ENCODE data around the gene NOTCH4. TPM values are rescaled to one million over a fixed set of nuclear protein-coding genes. Genes with fewer than 3 reads are reported as not detected.

The NOTCH4 gene
- total RNA-seq, 1 donor from 2014 or later: 151 TPM

DNA sequence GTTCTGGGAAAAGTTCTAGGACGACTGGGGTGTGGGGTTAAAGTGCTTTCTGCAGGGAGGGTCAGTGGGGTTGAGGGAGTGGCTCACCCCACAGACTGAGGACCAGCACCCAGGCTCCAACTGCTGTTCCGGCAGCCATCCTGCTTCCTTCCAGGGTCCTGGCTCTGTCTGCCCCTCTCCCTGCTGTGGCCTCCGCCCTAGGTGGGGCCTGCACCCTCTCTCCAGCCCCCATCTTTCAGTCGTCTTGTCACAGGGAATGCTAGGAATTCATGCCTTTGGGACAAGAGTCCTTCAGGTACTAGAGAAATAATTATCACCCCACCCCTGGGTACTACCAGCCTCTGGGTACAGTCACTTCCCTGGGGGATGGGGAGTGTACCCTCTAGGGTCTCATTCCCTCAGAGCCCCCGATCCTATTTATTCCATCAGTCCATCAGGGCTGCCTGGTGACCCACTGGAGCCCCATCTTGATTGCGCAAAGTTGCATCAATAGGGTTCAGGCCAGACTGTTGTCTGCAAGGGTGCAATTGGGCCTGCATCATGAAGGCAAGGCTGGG is 39.7 kb downstream of the NOTCH4 start, which contains the start of gene AGER:
Gene AGER, minus strand, starts transcription at position 170 of the 557 bp plus-strand sequence. Its CDS starts 31 bp downstream, at position 139.
- peaks cover 29% of the 10 kb centered on the region for H3K36me3 Mint-ChIP-seq (ENCODE audit: low read depth, unreplicated experiment)

DNA sequence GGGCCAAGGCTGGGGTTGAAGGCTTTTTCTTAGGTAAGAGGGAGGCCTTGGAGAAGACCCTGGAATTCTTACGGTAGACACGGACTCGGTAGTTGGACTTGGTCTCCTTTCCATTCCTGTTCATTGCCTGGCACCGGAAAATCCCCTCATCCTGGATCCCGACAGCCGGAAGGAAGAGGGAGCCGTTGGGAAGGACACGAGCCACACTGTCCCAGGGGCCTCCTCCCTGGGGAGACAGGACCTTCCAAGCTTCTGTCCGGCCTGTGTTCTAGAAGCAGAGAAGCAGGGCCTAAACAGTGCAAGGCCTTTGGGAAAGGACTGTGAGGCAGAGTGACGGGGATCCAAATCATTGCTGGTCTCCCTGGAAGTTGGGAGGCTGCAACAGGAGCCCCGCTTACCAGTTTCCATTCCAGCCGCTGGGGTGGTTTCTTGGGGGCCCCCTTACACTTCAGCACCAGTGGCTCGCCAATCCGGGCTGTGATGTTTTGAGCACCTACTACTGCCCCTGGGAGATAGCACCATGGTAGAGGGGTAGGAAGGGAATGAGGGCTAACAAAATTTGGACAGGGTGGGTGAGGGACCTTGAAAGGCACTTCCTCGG is 40.3 kb downstream of the NOTCH4 start:
- H3K4me3 Mint-ChIP-seq (ENCODE audit: unreplicated experiment): no peak overlapping the region
- H3K9me3 Mint-ChIP-seq (ENCODE audit: unreplicated experiment): no peaks in the 10 kb centered on the region
- peak overlapping the region; percentile 65 for H3K27ac Mint-ChIP-seq (ENCODE audit: unreplicated experiment)
- no peak for DNase-seq (ENCODE audit: low spot score)
- peaks cover 63% of the 10 kb centered on the region for H3K4me1 Mint-ChIP-seq (ENCODE audit: unreplicated experiment)
- TF ChIP-seq, protein P1, sequence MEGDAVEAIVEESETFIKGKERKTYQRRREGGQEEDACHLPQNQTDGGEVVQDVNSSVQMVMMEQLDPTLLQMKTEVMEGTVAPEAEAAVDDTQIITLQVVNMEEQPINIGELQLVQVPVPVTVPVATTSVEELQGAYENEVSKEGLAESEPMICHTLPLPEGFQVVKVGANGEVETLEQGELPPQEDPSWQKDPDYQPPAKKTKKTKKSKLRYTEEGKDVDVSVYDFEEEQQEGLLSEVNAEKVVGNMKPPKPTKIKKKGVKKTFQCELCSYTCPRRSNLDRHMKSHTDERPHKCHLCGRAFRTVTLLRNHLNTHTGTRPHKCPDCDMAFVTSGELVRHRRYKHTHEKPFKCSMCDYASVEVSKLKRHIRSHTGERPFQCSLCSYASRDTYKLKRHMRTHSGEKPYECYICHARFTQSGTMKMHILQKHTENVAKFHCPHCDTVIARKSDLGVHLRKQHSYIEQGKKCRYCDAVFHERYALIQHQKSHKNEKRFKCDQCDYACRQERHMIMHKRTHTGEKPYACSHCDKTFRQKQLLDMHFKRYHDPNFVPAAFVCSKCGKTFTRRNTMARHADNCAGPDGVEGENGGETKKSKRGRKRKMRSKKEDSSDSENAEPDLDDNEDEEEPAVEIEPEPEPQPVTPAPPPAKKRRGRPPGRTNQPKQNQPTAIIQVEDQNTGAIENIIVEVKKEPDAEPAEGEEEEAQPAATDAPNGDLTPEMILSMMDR (IDR thresholded peaks at IDR 0.05; ENCODE audit: unreplicated experiment): no peak
- H3K36me3 Mint-ChIP-seq (ENCODE audit: low read depth, unreplicated experiment): peaks cover 28% of the 10 kb centered on the region
- H3K27me3 Mint-ChIP-seq (ENCODE audit: unreplicated experiment): peaks cover 13% of the 10 kb centered on the region

More for the DNA sequence above, 39.7 kb downstream of the NOTCH4 start, which contains the start of gene AGER:
- no peak for DNase-seq (ENCODE audit: low spot score)
- Mint-ChIP-seq H3K4me3 (ENCODE audit: unreplicated experiment) (no peak within 1 kb of the TSS), H3K4me1 (ENCODE audit: unreplicated experiment) (peaks cover 63% of the 10 kb centered on the region), H3K27ac (ENCODE audit: unreplicated experiment) (peak within 1 kb of the TSS; percentile 65), H3K27me3 (ENCODE audit: unreplicated experiment) (peaks cover 17% of the 10 kb centered on the region), H3K9me3 (ENCODE audit: unreplicated experiment) (no peaks in the 10 kb centered on the region)
- TF ChIP-seq, protein P1 (IDR thresholded peaks at IDR 0.05; ENCODE audit: unreplicated experiment): no peak

DNA sequence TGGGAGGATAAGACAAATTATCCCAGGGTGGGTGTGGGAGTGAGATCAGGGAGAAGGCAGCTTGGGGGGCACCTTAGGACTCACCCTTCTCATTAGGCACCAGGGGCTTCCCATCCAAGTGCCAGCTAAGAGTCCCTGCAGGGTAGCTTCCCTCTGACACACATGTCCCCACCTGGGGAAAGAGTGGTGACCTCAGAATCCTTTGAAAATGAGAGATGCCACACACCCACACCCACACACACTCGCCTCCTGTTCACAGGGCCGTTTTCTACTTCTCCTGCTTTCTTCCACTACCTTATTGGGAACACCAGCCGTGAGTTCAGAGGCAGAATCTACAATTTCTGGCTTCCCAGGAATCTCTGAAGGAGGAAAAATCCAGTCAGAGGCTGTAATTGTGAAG is 40.8 kb downstream of the NOTCH4 start:
- Mint-ChIP-seq H3K4me1 (ENCODE audit: unreplicated experiment) (peaks cover 59% of the 10 kb centered on the region), H3K4me3 (ENCODE audit: unreplicated experiment) (no peak overlapping the region), H3K36me3 (ENCODE audit: low read depth, unreplicated experiment) (peaks cover 27% of the 10 kb centered on the region), H3K27ac (ENCODE audit: unreplicated experiment) (peak overlapping the region; percentile 65), H3K9me3 (ENCODE audit: unreplicated experiment) (no peaks in the 10 kb centered on the region), H3K27me3 (ENCODE audit: unreplicated experiment) (peaks cover 13% of the 10 kb centered on the region)
- TF ChIP-seq, protein P1 (IDR thresholded peaks at IDR 0.05; ENCODE audit: unreplicated experiment): no peak
- DNase-seq (ENCODE audit: low spot score): no peak

DNA sequence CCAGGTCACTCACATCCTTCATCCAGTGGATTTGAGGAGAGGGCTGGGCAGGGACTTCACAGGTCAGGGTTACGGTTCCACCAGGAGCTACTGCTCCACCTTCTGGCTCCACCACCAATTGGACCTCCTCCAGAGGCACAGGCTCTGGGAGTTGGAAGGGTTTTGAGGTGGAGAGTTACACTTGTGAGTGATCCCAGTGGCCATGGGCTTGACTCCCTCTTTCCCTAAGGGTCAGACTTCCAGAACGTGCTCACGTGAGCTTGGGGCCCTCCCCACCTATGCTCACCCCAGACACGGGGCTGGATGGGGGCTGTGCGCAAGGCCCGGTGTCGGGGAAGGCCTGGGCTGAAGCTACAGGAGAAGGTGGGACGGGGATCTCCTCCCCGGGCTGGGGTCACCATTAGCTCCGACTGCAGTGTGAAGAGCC is 41.3 kb downstream of the NOTCH4 start:
- TF ChIP-seq, protein P1 (IDR thresholded peaks at IDR 0.05; ENCODE audit: unreplicated experiment): no peak
- Mint-ChIP-seq H3K36me3 (ENCODE audit: low read depth, unreplicated experiment) (peaks cover 25% of the 10 kb centered on the region), H3K4me3 (ENCODE audit: unreplicated experiment) (no peak overlapping the region), H3K9me3 (ENCODE audit: unreplicated experiment) (no peaks in the 10 kb centered on the region), H3K27me3 (ENCODE audit: unreplicated experiment) (peaks cover 12% of the 10 kb centered on the region), H3K27ac (ENCODE audit: unreplicated experiment) (no peak overlapping the region), H3K4me1 (ENCODE audit: unreplicated experiment) (peaks cover 60% of the 10 kb centered on the region)
- DNase-seq (ENCODE audit: low spot score): no peak

DNA sequence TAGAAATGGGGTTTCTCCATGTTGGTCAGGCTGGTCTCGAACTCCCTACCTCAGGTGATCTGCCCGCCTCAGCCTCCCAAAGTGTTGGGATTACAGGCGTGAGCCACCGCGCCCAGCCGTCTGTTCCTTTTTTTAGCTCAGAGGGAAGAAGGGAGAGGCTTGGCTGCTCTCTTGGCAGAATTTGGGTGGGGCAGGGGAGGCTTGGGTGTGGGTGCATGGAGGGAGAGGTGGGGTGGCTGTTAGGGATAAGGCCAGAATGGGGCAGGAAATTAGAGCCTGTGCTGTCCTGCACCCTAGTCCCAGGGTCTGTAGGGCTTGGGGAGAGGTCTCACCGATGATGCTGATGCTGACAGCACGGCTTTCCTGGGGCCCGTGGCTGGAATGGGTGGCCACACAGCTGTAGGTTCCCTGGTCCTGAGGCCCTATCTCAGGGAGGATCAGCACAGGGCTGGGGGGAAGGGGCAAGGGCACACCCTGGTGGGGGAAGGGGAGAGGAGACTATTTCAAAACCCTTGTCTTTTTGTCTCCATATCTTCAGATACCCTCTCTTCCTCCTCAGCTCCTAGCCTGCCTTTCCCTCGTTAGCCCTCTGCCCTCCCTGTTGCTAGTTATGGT is 41.8 kb downstream of the NOTCH4 start:
- no peak overlapping the region for H3K27ac Mint-ChIP-seq (ENCODE audit: unreplicated experiment)
- DNase-seq (ENCODE audit: low spot score): no peak

More for the DNA sequence above, 41.8 kb downstream of the NOTCH4 start:
- H3K4me3 Mint-ChIP-seq (ENCODE audit: unreplicated experiment): no peak overlapping the region
- H3K36me3 Mint-ChIP-seq (ENCODE audit: low read depth, unreplicated experiment): peaks cover 21% of the 10 kb centered on the region
- H3K4me1 Mint-ChIP-seq (ENCODE audit: unreplicated experiment): peaks cover 58% of the 10 kb centered on the region
- TF ChIP-seq, protein P1 (IDR thresholded peaks at IDR 0.05; ENCODE audit: unreplicated experiment): no peak
- H3K9me3 Mint-ChIP-seq (ENCODE audit: unreplicated experiment): no peaks in the 10 kb centered on the region
- peaks cover 9% of the 10 kb centered on the region for H3K27me3 Mint-ChIP-seq (ENCODE audit: unreplicated experiment)
